ENCODE data around the gene PRRC2C.

DNA sequence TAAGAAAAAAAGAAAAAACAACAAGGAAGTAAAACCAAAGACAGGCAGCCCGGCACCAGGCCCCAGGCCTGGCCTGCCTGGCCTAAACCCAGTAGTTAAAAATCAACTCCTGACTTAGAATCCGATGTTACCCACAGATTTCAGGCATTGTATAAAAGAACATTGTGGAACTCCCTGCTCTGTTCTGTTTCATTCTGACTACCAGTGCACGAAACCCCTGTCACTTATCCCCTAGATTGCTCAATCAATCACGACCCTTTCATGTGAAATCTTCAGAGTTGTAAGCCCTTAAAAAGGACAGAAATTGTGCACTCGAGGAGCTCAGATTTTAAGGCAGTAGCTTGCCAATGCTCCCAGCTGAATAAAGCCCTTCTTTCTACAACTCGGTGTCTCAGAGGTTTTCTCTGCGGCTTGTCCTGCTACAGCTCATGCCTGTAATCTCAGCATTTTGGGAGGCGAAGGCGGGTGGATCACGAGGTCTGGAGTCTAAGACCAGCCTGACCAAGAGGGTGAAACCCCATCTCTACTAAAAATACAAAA, 121.1 kb downstream of the PRRC2C start:
- TF ChIP-seq, protein P1, sequence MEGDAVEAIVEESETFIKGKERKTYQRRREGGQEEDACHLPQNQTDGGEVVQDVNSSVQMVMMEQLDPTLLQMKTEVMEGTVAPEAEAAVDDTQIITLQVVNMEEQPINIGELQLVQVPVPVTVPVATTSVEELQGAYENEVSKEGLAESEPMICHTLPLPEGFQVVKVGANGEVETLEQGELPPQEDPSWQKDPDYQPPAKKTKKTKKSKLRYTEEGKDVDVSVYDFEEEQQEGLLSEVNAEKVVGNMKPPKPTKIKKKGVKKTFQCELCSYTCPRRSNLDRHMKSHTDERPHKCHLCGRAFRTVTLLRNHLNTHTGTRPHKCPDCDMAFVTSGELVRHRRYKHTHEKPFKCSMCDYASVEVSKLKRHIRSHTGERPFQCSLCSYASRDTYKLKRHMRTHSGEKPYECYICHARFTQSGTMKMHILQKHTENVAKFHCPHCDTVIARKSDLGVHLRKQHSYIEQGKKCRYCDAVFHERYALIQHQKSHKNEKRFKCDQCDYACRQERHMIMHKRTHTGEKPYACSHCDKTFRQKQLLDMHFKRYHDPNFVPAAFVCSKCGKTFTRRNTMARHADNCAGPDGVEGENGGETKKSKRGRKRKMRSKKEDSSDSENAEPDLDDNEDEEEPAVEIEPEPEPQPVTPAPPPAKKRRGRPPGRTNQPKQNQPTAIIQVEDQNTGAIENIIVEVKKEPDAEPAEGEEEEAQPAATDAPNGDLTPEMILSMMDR (IDR thresholded peaks at IDR 0.05) = no peak
- no peak for TF ChIP-seq POLR2A (IDR thresholded peaks at IDR 0.05)
- TF ChIP-seq POLR2AphosphoS5 (IDR thresholded peaks at IDR 0.05; ENCODE audit: insufficient read depth in 1 of 2, low read depth in 1 of 2) = no peak

Measured in vagina (tissue), 2 donors.